GM12878 (cell line): Measurements from ENCODE around the gene ANKRD17. TPM values are rescaled to one million over a fixed set of nuclear protein-coding genes. Genes with fewer than 3 reads are reported as not detected.
A peak's percentile ranks its signal among the peaks of the same experiment; 100 is the strongest.

Experiments used
- ATAC-seq: fragments of 200-7000 bp; cut with Tn5 transposase; 3 replicates; pipeline ENCODE4 v1.9.1; 2020; ENCODE audit warnings: mild to moderate bottlenecking, moderate library complexity
- BruUV-seq: library from RNA; stranded (reverse); fragments of 400-500 nt; replicated peaks from 2 replicates; lab custom pipeline; 2021; lab: Mats Ljungman, UMichigan
- CTCF ChIA-PET: fragments of 300-600 bp; sonication (Branson Sonifier 250); formaldehyde crosslinking; extraction: SDS; loops from one replicate; lab custom pipeline; 2021; ENCODE audit warnings: inconsistent platforms; lab: Yijun Ruan, JAX
- POLR2A ChIA-PET: fragments of 350-600 bp; formaldehyde crosslinking; extraction: SDS; loops from one replicate; lab custom pipeline; 2021; ENCODE audit warnings: inconsistent platforms; lab: Charles Lee
- RAD21 ChIA-PET: fragments of 300-600 bp; sonication (Branson Sonifier 250); formaldehyde crosslinking; loops from one replicate; lab custom pipeline; 2023; ENCODE audit warnings: antibody characterized with exemption; ENCODE audit not compliant: unreplicated experiment; lab: Charles Lee
- SMC1A ChIA-PET: fragments of 300-600 bp; sonication (Branson Sonifier 250); formaldehyde crosslinking; loops from one replicate; lab custom pipeline; 2023; ENCODE audit not compliant: unreplicated experiment, uncharacterized antibody; lab: Charles Lee
- DNase-seq: peaks from one replicate; pipeline ENCODE4 v3.0.0-alpha.2; 2011; ENCODE audit warnings: low read depth, low spot score
- FAIRE-seq: peaks from 3 replicates; lab custom pipeline; 2011; peaks lifted over from hg19 to GRCh38; lab: Jason Lieb, UNC
- H2AFZ ChIP-seq: 2 replicates; pipeline ENCODE4 v1.6.0; 2011; ENCODE audit warnings: low read depth, low read length, control low read depth; ENCODE audit not compliant: control insufficient read depth
- H3K27ac ChIP-seq: 2 replicates; pipeline ENCODE4 v1.5.1; 2011; ENCODE audit warnings: control low read depth; ENCODE audit not compliant: control insufficient read depth, insufficient read depth
- H3K27me3 ChIP-seq, 2 experiments: replicated peaks in 1 of 2; 2 replicates each; pipeline versions ENCODE4 v1.6.0 to v1.6.1; 2011; ENCODE audit warnings: low read length in 1 of 2; ENCODE audit not compliant: control insufficient read depth in 2 of 2, insufficient read depth in 2 of 2
- H3K36me3 ChIP-seq, 2 experiments: 2 replicates each; pipeline ENCODE4 v1.5.1; 2011; ENCODE audit warnings: low read length in 1 of 2; ENCODE audit not compliant: control insufficient read depth in 2 of 2, insufficient read depth in 2 of 2
- H3K4me1 ChIP-seq: 2 replicates; pipeline ENCODE4 v1.6.1; 2011; ENCODE audit warnings: mild to moderate bottlenecking, low read length, moderate library complexity, mixed read lengths; ENCODE audit not compliant: control insufficient read depth, insufficient read depth
- H3K4me2 ChIP-seq: 2 replicates; pipeline ENCODE4 v1.6.0; 2011; ENCODE audit warnings: control low read depth; ENCODE audit not compliant: control insufficient read depth, insufficient read depth
- H3K4me3 ChIP-seq: fragments of 200-600 bp; sonication (generic); 2 replicates; pipeline ENCODE4 v1.5.1; 2016
- H3K79me2 ChIP-seq: 2 replicates; pipeline ENCODE4 v1.6.0; 2011; ENCODE audit warnings: low read length; ENCODE audit not compliant: control insufficient read depth, insufficient read depth
- H3K9ac ChIP-seq: 2 replicates; pipeline ENCODE4 v1.8.0; 2011; ENCODE audit warnings: low read length, control low read depth, mixed read lengths; ENCODE audit not compliant: control insufficient read depth, insufficient read depth
- H3K9me3 ChIP-seq: replicated peaks from 3 replicates; pipeline ENCODE4 v1.5.1; 2011; ENCODE audit warnings: mild to moderate bottlenecking, low read length; ENCODE audit not compliant: control insufficient read depth, insufficient read depth
- H4K20me1 ChIP-seq: 2 replicates; pipeline ENCODE4 v1.6.0; 2011; ENCODE audit not compliant: control insufficient read depth, insufficient read depth
- ATF3 ChIP-seq: IDR thresholded peaks from 2 replicates; pipeline ENCODE4 v1.6.1; 2011; ENCODE audit warnings: low read depth, mild to moderate bottlenecking, low read length, moderate library complexity, borderline replicate concordance; ENCODE audit errors: extremely low read depth
- HDGF ChIP-seq: fragments of 450-650 bp; IDR thresholded peaks from 2 replicates; pipeline ENCODE4 v1.6.1; 2016; ENCODE audit warnings: antibody characterized with exemption
- HSF1 ChIP-seq: fragments of 150-350 bp; IDR thresholded peaks from 2 replicates; pipeline ENCODE4 v1.6.1; 2014; ENCODE audit warnings: mild to moderate bottlenecking, low read depth, low read length
- JUND ChIP-seq: IDR thresholded peaks from 2 replicates; pipeline ENCODE4 v1.6.1; 2012; ENCODE audit warnings: low read depth, mild to moderate bottlenecking, low read length, improper control_type of control experiment, moderate library complexity
- POLR2AphosphoS5 ChIP-seq: IDR thresholded peaks from 2 replicates; pipeline ENCODE4 v1.6.1; 2011; ENCODE audit warnings: mild to moderate bottlenecking, low read length, inconsistent platforms
- whole genome bisulfite sequencing: methylation state at CpG from one replicate; pipeline ENCODE4 v1.1.6; 2016; ENCODE audit warnings: low lambda C conversion rate; ENCODE audit not compliant: insufficient replicate concordance, insufficient coverage; ENCODE audit errors: missing lambda C conversion rate; 5-methylcytosine and 5-hydroxymethylcytosine counted together
- in situ Hi-C: fragments of 300-500 bp; cut with MboI; formaldehyde crosslinking; loops from 9 replicates; pipeline ENCODE4 v1.14.3; 2018; ENCODE audit warnings: mixed read lengths
- intact Hi-C: fragments of 100-400 bp; cut with micrococcal nuclease; formaldehyde crosslinking; loops from one replicate; pipeline ENCODE4 v1.14.2; 2022; ENCODE audit not compliant: unreplicated experiment
- polyA plus RNA-seq, 11 experiments: library from polyadenylated mRNA; depleted of rRNA in 4 of 11; unstranded in 6 of 11; stranded (reverse) in 5 of 11; fragments of >200 nt; fragmentation: Nextera tagmentation in 4 of 11; fragmentation: Illumina TruSeq in 1 of 11; extraction: Ambion mirVana in 4 of 11; extraction: Trizol in 1 of 11; gene quantifications; 1 replicate in 1 of 11; 2 replicates in 10 of 11; pipeline versions ENCODE4 v1.2.1 to v1.2.3, GENCODE V29; 2011 to 2016; ENCODE audit warnings: inconsistent platforms in 2 of 11, missing spikeins in 2 of 11, low read depth in 1 of 11
- total RNA-seq, 4 experiments: library from RNA; depleted of rRNA in 3 of 4; stranded (reverse); fragments of >200 nt in 3 of 4; fragmentation: Illumina TruSeq in 1 of 4; extraction: Trizol in 1 of 4; gene quantifications; 2 replicates each; pipeline versions ENCODE4 v1.2.1 to v1.2.3, GENCODE V29; 2013 to 2021
- TF ChIP-seq, protein P1 (sequence below): IDR thresholded peaks from 2 replicates; pipeline ENCODE4 v1.6.1; 2012; ENCODE audit warnings: low read depth, low read length, improper control_type of control experiment
- TF ChIP-seq, protein P2 (sequence below): fragments of 450-650 bp; IDR thresholded peaks from 2 replicates; pipeline ENCODE4 v1.6.1; 2017; ENCODE audit warnings: mild to moderate bottlenecking, moderate library complexity

Gene ANKRD17
- total and polyA plus RNA-seq, 10 of the 15 experiments (the other 5 are each of a cell fraction or from before 2014, with no cell fraction given): 11.7 to 46.5 (median 32.6) TPM

DNA sequence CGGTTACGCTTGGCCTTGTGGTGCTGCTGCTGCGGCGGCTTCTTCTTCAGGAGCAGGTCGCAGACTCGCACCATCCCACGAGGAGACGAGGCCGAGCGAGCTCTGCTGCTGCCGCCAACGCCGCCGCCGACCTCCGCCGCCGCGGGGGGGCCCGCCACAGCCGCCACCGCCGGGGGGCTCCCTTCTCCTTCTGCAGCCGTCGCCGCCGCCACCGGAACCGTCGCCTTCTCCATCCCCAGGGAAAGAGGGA is 237 bp downstream of the ANKRD17 start (continued):
- TF ChIP-seq, protein P1, sequence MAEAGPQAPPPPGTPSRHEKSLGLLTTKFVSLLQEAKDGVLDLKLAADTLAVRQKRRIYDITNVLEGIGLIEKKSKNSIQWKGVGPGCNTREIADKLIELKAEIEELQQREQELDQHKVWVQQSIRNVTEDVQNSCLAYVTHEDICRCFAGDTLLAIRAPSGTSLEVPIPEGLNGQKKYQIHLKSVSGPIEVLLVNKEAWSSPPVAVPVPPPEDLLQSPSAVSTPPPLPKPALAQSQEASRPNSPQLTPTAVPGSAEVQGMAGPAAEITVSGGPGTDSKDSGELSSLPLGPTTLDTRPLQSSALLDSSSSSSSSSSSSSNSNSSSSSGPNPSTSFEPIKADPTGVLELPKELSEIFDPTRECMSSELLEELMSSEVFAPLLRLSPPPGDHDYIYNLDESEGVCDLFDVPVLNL: no peak
- TF ChIP-seq, all 136 proteins: peak for 17

GRCh38 chr4:73257651-73258435 is 755 bp downstream of the ANKRD17 start:
- Histone ChIP-seq H3K27ac (peak overlapping the region; percentile 95), H3K9me3 (no peaks in the 10 kb centered on the region), H2AFZ (peak overlapping the region; percentile 90), H3K4me1 (no peaks in the 10 kb centered on the region), H3K4me2 (peak overlapping the region; percentile 45), H3K36me3 (no peaks in the 10 kb centered on the region; a peak in 2 of 4 replicates), H3K79me2 (peaks cover 78% of the 10 kb centered on the region), H3K4me3 (peak overlapping the region; percentile 87), H3K9ac (peak overlapping the region; percentile 87), H3K27me3 (no peaks in the 10 kb centered on the region), H4K20me1 (no peaks in the 10 kb centered on the region)
- in situ Hi-C loops: no loop called here
- ChIA-PET RAD21 (interaction anchor here (0.9 to 4.3 kb wide), 12 partner anchors 9 to 318 kb away, joined by 3 to 17 read pairs (median 4); partner anchors contain the start of gene COX18), CTCF (interaction anchor here (0.6 to 4.7 kb wide), 40 partner anchors 9 to 237 kb away, joined by 3 to 51 read pairs (median 5); partner anchors contain the start of gene COX18), POLR2A (interaction anchor here (0.6 to 4.0 kb wide), 6 partner anchors 62 to 219 kb away, joined by 3 to 27 read pairs (median 3); partner anchors contain the start of gene COX18), SMC1A (interaction anchor here (0.9 to 4.2 kb wide), 16 partner anchors 9 to 222 kb away, joined by 3 to 16 read pairs (median 4); no protein-coding TSS in a partner anchor)
- ATAC-seq: peak; percentile 4; the same call in 2 of the 3 replicates
- intact Hi-C loops: loop anchor here (2.0 to 10.0 kb wide), 4 partner anchors 51 to 337 kb away; no protein-coding TSS in a partner anchor
- DNase-seq: no peak
- BruUV-seq: no TSS peak
- FAIRE-seq: no peak
- WGBS: under 1% methylated on average over 23 of the region's 34 CpGs
- no peak for TF ChIP-seq HSF1
- TF ChIP-seq JUND: no peak
- TF ChIP-seq, protein P1: no peak
- TF ChIP-seq, protein P2, sequence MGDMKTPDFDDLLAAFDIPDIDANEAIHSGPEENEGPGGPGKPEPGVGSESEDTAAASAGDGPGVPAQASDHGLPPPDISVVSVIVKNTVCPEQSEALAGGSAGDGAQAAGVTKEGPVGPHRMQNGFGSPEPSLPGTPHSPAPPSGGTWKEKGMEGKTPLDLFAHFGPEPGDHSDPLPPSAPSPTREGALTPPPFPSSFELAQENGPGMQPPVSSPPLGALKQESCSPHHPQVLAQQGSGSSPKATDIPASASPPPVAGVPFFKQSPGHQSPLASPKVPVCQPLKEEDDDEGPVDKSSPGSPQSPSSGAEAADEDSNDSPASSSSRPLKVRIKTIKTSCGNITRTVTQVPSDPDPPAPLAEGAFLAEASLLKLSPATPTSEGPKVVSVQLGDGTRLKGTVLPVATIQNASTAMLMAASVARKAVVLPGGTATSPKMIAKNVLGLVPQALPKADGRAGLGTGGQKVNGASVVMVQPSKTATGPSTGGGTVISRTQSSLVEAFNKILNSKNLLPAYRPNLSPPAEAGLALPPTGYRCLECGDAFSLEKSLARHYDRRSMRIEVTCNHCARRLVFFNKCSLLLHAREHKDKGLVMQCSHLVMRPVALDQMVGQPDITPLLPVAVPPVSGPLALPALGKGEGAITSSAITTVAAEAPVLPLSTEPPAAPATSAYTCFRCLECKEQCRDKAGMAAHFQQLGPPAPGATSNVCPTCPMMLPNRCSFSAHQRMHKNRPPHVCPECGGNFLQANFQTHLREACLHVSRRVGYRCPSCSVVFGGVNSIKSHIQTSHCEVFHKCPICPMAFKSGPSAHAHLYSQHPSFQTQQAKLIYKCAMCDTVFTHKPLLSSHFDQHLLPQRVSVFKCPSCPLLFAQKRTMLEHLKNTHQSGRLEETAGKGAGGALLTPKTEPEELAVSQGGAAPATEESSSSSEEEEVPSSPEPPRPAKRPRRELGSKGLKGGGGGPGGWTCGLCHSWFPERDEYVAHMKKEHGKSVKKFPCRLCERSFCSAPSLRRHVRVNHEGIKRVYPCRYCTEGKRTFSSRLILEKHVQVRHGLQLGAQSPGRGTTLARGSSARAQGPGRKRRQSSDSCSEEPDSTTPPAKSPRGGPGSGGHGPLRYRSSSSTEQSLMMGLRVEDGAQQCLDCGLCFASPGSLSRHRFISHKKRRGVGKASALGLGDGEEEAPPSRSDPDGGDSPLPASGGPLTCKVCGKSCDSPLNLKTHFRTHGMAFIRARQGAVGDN: no peak
- no peak for TF ChIP-seq ATF3
- TF ChIP-seq POLR2AphosphoS5: 0 out of 2 replicates have a peak, but pooled peaks have one; percentile 61
- peak; percentile 81 for TF ChIP-seq HDGF
